ACHN (cell line): ENCODE data around the gene TDRD1.
A peak's percentile ranks its signal among the peaks of the same experiment; 100 is the strongest.

ENCODE experiments used
- DNase-seq: peaks from one replicate; pipeline ENCODE4 v3.0.0-alpha.2; 2015
- in situ Hi-C: cut with HindIII; loops from 2 replicates; pipeline ENCODE4 v1.10.0; 2017; ENCODE audit warnings: low sequenced_read_pairs, low pct_ligation_motif_present, low pct_unique_long_range_greater_than_20kb

The TDRD1 gene

DNA sequence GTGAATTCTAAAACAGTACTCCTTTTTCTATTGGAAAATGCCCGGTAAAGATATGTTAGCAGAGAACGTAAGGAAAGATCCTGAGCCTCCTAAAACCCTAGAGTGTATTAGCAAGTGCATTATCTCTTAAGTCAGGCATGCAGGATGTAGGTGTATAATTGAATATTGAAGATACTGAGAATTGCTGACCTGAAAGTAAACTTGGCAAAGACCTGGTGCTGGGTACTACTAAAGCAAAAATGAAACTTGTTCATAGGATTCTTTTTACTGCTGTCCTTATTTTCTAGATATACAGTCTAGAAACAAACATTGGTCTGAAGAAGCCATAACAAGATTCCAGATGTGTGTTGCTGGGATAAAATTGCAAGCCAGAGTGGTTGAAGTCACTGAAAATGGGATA, 41.1 kb downstream of the TDRD1 start:
- in situ Hi-C loops: no loop called here
- DNase-seq: no peak

DNA sequence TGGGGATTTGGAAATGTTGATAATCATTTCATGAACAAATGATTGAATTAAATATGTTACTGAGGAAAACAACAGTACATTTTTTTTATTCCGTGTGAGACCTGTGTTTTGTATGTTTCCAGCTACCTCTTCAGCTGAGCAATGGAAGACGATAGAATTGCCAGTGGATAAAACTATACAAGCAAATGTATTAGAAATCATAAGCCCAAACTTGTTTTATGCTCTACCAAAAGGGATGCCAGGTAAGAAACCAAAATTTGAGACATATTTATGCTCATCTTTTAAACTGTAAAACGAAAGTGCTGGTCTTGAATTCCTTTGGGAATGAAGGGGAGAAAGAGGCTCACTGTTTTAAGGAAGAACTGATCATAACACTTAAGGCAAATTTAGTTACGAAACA, 42.1 kb downstream of the TDRD1 start:
- in situ Hi-C loops: no loop called here
- DNase-seq: no peak

DNA sequence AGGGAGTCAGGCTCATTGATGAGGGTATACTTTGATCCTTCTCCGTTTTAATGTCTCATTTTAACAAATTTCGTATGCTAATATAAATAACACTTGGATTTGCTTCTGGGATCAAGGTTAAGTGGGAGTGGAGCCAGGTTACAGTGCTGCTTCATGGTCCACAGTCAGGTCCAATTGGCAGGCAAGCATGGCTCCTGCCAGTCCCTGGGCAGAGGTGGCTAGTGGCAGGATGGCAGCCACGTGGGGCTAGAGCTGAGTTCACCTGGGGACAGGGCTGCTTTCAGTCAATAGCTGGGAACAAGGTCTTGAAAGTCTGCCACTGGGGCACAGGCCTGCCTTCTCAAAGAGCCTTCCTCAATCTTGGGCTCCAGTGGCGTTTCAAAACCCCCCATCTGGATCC, 43.9 kb downstream of the TDRD1 start:
- in situ Hi-C loops: no loop called here
- DNase-seq: no peak

DNA sequence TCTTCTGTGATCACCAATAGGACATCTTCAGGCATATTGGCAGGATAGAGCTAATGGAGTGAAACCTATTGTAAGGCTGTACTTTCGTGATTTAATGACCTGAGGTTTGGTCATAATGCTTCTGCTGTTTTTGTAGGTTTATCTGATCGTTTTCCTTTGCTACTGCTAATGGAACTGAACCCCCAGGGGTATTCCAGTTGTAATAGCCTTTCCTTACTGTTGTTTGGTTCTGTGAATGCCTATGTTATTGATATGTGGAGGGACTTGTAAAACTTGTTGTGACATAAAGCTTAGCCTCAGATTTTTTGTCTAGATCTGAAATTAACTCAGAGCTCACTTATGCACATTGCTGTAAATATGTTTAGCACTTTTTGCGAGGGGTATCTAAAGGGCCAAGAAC, 49.0 kb downstream of the TDRD1 start:
- no peak for DNase-seq
- in situ Hi-C loops: no loop called here

DNA sequence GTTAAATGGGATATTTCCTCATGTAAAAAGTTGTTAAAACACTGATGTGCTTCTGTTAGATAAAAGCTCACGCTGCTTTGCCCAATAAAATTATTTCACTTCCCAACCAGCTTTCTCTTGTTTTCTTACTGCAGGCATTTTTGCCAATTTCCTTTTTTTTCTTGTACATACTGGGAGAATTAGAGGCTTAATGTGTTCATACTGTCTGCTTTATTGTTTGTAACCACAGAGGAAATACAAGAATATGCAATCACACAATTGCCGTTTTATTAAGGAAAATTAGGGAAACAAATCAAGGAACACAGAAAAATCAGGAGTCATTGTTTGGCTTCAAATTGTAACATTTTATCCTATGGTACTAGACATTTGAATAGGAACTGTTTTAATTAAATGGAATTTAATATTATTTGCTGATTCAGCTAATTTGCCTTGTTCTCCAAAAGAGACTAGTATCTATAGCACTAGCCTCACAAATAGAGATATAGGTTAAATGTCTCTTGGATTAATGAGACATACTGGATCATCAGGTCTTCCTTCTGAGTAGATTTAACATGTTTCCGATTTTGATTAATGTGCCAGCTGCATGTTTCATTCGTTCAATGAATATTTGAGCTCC, 53.5 kb downstream of the TDRD1 start:
- DNase-seq: no peak
- in situ Hi-C loops: no loop called here

DNA sequence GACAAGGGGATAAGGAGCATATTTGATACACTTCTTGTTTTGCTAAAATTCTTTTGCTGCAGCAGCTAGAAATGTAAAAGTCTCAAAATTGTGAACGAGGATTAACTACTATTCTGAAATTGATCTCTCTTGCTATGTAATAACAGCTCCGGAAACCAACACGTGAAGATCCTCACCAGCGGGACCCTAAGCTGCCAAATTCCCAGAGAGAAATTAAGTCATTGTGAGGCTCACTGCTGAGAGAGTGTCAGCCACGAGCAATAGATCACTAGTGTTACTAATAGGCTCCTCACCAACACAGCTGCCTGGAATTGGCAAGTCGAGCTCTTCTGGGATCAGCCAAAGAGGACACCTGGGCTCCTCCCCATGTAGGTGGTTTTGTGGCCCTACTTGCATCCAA, 54.3 kb downstream of the TDRD1 start:
- no peak for DNase-seq
- in situ Hi-C loops: no loop called here

DNA sequence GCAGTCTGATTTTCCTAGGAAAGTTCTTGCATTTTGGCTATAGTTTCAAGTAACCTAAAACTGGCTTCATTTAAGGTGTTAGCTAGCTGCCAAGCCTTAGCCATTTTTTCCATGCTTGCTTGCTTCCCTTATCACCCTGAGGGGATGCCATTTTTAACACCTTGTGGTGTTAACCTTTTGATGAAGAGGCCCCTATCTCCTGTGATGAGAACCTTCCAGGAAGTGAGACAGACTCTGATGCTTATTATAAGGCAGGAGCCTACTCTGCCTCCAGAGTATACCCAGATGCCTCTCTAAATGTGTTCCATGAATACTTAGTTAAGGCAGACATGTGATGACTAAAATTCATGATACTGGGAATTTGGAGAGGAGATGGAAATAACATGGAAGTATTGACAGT, 55.0 kb downstream of the TDRD1 start:
- DNase-seq: no peak
- in situ Hi-C loops: no loop called here

DNA sequence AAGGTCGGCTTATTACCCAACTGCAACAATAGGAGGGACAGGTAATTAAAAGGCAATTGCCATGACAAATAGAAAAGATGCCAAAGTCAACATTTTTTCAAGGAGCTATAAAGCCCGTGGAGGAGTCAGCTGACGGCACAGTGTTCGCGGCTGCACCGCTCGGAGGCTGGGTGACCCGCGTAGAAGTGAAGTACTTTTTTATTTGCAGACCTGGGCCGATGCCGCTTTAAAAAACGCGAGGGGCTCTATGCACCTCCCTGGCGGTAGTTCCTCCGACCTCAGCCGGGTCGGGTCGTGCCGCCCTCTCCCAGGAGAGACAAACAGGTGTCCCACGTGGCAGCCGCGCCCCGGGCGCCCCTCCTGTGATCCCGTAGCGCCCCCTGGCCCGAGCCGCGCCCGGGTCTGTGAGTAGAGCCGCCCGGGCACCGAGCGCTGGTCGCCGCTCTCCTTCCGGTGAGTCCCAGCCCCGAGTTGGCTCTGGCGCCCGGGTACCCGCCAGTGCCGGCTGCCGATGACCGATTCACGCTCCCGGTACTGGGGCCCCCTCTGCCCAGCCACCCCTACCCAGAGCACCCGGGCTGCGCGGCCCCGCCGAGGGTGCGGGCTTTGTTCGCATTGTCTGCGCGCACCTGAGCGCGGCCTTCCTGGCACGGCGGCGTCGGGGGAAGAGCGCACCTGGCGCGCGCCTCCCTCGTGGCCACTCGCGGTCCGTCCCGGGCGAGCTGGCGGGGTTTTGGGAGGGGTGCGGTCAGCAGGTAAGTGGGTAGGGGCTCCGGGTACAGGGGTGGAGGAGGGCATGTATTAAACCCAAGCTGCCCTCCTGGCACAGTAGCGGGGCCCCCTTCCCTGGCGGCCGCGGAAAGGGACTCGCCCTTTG, 60.2 kb downstream of the TDRD1 start, which contains the start of gene VWA2:
VWA2 (plus strand) TSS at position 138 of the 877 bp plus-strand sequence. CDS start 9,460 bp downstream, outside the sequence.
- peak; percentile 19 for DNase-seq
- in situ Hi-C loops: no loop called here

DNA sequence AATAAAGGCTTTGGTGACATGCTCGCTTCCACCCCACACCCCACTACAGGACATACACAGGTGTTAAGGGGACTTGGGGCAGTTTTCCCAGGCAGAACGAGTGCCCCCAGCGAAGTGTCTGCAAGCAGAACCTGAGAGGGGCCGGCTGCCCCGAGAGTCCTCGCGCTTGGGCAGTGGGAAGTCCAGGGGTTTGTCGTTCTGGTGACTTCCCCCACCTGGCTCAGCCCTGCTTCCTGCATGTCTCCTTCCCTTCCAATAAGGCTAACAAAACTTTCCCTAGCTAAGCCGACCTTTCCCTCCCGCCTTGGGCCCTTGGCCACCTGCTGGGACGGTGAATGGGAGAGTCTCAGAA, 60.8 kb downstream of the TDRD1 start:
- in situ Hi-C loops: no loop called here
- no peak for DNase-seq

DNA sequence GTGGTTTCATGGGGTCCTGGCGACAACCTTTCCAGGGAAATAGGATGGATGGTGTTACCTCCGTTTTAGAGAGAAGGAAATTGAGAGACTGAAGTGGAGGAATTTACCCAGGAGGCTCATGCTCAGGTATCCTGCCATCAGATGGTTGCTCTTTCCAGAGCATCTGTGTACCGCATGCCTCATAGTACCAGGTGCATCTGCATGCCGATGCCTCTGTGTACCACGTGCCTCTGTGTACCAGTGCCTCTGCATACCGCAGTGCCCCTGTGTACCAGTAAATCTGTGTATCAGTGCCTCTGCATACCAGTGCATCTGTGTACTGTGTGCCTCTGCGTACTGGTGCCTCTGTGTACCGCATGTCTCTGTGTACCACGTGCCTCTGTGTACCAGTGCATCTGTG, 63.1 kb downstream of the TDRD1 start:
- DNase-seq: no peak
- in situ Hi-C loops: no loop called here

DNA sequence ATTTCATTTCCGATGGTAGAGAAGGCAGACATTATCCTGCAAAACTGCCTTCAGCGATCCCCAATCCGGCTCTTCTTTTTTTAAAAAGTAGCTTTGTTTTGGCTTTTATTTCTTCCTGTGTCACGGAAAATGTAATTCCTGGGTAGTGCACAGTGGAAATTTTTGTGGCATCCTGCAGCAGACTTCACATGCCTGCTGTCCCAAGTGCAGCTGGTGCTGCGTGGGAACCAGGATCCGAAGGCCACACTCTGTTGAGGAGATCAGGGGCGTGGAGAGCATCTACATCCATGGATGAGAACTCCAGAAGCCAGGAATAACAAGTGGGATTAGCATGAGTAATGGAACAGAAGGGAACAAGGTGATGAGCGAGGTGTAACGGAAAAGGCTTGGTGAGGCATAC, 64.5 kb downstream of the TDRD1 start:
- in situ Hi-C loops: no loop called here
- no peak for DNase-seq

DNA sequence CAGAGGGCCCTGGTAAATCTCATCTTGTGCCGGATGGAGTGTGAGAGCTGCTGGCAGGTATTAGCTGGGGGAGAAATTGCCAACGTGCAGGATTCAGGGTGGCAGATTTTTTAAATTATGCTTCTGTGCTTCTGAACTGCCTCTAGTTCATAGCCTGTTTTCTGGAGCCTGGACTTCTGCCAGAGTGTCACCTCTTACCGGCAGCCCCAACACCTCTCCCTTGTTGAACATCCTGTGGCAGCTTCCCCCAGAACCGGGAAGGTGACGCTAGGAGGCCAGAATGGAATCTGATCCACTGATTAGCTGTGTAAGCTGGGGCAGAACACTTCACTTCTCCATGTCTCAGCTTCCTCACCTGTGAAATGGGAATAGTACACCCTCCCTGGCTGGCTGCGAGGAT, 65.0 kb downstream of the TDRD1 start:
- DNase-seq: no peak
- in situ Hi-C loops: no loop called here

DNA sequence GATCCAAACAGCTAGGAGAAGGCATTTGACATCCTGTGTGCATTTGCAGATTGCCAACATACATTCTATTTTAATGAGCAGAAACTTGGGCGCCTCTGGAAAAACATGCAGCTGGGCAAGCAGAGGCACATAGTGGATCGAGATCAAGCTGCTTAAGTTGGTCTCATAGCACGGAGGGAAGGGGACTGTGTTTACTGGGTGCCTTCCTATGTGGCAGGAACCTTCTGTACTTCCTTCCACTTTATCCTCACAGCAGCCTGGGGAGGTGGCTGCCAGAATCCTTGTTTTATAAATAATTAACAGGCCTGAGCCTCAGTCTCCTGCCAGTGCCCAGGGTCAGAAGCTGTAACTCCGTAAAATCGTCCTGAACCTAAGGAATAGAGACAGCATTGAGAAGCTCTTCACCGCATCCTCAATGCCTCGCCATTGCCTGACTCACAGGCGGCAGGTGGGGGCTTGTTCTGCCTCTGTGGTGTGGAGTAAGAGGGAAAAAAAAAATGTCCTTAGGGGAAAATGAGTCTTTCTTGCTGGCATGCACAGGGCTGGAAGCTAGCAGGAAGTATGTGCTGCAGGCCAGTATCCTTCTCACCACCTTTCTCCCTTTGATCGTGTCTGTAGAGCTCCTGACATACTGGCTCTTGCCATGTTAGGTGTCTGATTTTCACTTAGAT, 66.1 kb downstream of the TDRD1 start:
- in situ Hi-C loops: no loop called here
- peak; percentile 9 for DNase-seq

DNA sequence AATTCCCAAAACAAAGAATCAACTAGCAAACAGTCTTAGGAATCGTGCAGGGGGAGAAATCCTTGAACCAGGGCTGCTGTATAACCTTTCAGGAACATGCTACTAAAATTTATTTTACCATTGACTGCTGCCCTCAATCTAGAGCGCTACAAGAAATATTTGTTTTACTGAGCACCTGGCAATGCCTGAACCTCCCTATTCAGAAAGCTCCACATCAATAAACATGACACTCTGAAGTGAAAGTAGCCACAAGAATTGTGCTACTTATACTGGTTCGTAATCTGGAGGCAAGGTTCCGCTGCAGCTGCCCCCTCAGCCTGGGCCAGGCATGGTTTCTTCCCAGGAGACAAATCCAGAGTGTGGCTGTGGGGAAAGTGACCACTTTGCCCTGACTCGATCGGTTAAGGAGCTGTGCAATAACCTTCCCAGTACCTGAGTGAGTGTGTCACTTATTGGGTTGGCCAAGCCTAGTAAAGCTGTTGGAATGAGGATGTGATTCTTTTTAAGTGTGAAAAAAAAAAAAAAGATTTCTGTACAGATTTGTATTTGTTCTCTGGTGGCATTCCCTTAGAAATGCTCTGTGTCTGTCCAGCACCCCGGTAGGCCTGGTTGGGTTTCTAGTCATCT, 67.6 kb downstream of the TDRD1 start:
- in situ Hi-C loops: no loop called here
- peak; percentile 22 for DNase-seq

DNA sequence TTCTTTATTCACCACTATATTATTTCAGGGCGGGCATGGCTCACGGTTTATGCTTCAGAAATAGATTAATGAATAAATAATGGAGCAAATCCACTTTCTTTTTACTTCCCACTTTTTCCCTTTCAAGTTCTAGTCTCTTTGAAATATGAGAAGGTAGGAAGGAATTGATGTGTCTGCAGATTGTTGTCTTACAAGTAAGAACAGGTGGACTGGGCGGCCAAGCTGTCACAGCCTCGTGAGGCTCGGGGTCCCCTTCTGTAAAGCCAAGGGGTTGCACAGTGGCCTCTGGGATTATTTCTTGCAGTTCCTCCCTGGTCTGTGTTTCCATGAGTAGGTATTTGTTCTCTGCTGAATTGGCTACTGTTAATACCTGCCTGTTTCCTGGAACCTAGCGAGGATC, 71.1 kb downstream of the TDRD1 start:
- in situ Hi-C loops: no loop called here
- DNase-seq: no peak

DNA sequence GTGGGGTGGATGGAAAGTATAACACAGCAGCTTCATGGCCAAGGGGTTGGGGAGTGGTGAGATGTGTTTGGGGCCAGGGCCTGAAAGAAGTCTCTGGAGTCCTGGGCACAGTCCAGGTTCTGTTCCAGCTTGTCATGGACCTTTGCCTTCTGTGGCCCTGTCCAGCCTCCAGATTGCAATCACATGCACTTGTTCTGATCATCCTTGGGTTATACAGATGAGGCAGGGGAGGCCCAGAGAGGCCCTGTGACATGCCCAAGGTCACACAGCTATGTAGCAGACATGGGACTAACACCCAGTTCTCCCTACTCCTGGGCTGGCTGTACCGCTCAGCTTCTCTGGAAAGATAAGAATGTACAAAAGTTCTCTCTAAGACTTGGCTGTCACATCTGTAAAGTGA, 71.6 kb downstream of the TDRD1 start:
- in situ Hi-C loops: no loop called here
- no peak for DNase-seq

DNA sequence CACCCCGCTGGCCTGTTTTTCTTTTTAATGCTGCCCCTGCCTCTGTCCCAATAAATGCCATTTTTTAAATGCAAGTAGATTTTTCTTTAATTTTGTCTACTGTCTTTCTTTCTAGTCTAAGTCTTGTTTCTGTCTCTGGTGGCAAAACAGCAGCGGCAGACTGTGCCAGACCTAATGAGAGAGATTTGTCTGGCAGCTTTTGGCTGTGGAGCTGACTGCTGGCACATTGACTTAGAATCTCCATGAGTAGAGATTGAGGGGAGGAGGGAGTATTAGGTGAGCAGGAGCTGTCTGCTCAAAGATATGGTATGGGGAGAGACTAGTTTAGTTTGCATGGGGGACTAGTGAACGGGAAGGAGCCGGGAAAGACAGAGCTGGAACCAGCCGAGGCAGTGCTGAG, 72.9 kb downstream of the TDRD1 start:
- in situ Hi-C loops: no loop called here
- DNase-seq: no peak

DNA sequence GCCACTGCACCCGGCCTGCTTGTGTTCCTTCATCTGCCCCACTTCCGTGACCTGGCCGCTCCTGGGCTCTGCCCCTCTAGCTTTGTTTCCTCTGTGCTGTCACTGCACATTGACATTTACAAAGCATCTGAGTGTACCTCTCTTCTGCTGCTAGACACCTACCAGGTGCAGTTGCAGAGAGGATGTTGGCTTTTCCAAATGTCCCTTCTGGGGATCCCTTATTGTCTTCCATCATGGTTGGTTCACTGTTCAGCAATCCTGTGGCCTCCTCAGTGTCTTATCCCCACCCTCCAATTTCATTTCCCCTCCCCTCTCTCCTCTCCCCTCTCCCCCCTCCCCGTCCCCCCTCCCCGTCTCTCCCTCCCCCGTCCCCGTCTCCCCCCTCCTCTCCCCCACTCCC, 73.7 kb downstream of the TDRD1 start:
- DNase-seq: no peak
- in situ Hi-C loops: no loop called here

DNA sequence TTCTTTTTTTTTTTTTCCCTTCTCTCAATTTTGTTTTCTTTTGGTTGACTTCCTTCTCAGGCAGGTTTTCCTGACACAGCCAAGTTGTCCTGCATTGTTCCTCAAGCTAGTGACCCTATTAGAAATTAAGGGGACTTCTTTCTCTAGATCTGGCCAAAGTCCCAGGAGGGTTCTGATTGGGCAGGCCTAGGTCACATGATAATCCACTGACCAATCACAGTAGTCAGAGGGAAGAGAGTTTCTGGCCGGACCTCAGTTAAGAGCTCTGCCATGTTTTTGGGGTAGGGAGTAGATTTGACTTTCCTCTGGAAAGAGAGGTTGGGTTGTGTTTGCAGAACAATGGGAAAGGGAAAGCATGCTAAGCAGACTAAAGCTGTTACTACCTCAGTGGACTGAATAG, 76.1 kb downstream of the TDRD1 start:
- in situ Hi-C loops: no loop called here
- DNase-seq: no peak
